SK-N-SH (cell line): Measurements from ENCODE around the gene PTPRJ. TPM values are rescaled to one million over a fixed set of nuclear protein-coding genes. Genes with fewer than 3 reads are reported as not detected.

Experiments used
- CTCF ChIA-PET: fragments of 300-600, 350-600 bp; formaldehyde crosslinking; extraction: SDS; loops from one replicate; lab custom pipeline; 2021; lab: Yijun Ruan, JAX
- POLR2A ChIA-PET: fragments of 350-600 bp; sonication (Branson Sonifier 250); formaldehyde crosslinking; extraction: SDS; loops from one replicate; lab custom pipeline; 2020; ENCODE audit warnings: antibody characterized with exemption, inconsistent platforms; lab: Yijun Ruan, JAX
- DNase-seq: peaks from one replicate; pipeline ENCODE4 v3.0.0; 2012
- H2AFZ ChIP-seq: fragments of 200-600 bp; sonication (generic); 2 replicates; pipeline ENCODE4 v1.8.1; 2016; ENCODE audit warnings: antibody characterized with exemption, mild to moderate bottlenecking, low read depth
- H3F3A ChIP-seq: fragments of 200-600 bp; sonication (generic); replicated peaks from 2 replicates; pipeline ENCODE3; 2016; ENCODE audit warnings: antibody characterized with exemption, mild to moderate bottlenecking; ENCODE audit not compliant: insufficient read depth
- H3K27ac ChIP-seq, 2 experiments: fragments of 200-500 bp in 1 of 2; fragments of 200-600 bp in 1 of 2; sonication (Bioruptor generic) in 1 of 2; sonication (generic), shearing (Covaris generic) in 1 of 2; 2 replicates each; pipeline versions ENCODE4 v1.5.1 to v1.6.1; 2014 to 2016; ENCODE audit warnings: low read depth in 2 of 2, inconsistent platforms in 1 of 2, low read length in 1 of 2, mild to moderate bottlenecking in 1 of 2, mixed read lengths in 1 of 2
- H3K27me3 ChIP-seq: fragments of 200-600 bp; sonication (generic), shearing (Covaris generic); 2 replicates; pipeline ENCODE4 v1.6.1; 2016; ENCODE audit warnings: mixed run types; ENCODE audit not compliant: insufficient read depth
- H3K36me3 ChIP-seq, 2 experiments: fragments of 200-500 bp in 1 of 2; fragments of 200-600 bp in 1 of 2; sonication (Bioruptor generic) in 1 of 2; sonication (generic) in 1 of 2; replicated peaks in 1 of 2; 2 replicates each; pipeline versions ENCODE3 to v1.5.1; 2014 to 2016; ENCODE audit warnings: low read length in 1 of 2, mild to moderate bottlenecking in 1 of 2; ENCODE audit not compliant: insufficient read depth in 2 of 2, control insufficient read depth in 1 of 2
- H3K4me1 ChIP-seq, 2 experiments: fragments of 200-500 bp in 1 of 2; fragments of 200-600 bp in 1 of 2; sonication (Bioruptor generic) in 1 of 2; sonication (generic), shearing (Covaris generic) in 1 of 2; 2 replicates each; pipeline versions ENCODE4 v1.5.1 to v1.6.1; 2014 to 2016; ENCODE audit warnings: low read depth in 1 of 2, low read length in 1 of 2, mixed run types in 1 of 2; ENCODE audit not compliant: insufficient read depth in 2 of 2, control insufficient read depth in 1 of 2
- H3K4me2 ChIP-seq: fragments of 200-600 bp; sonication (generic), shearing (Covaris generic); 2 replicates; pipeline ENCODE4 v1.6.1; 2017; ENCODE audit warnings: mixed run types
- H3K4me3 ChIP-seq, 2 experiments: fragments of 200-500 bp in 1 of 2; fragments of 200-600 bp in 1 of 2; sonication (Bioruptor generic) in 1 of 2; sonication (generic), shearing (Covaris generic) in 1 of 2; 2 replicates each; pipeline versions ENCODE4 v1.5.1 to v1.8.1; 2014 to 2016; ENCODE audit warnings: low read depth in 2 of 2, inconsistent platforms in 1 of 2, low read length in 1 of 2, mild to moderate bottlenecking in 1 of 2, mixed read lengths in 1 of 2, moderate library complexity in 1 of 2
- H3K79me2 ChIP-seq: fragments of 200-600 bp; sonication (generic); 2 replicates; pipeline ENCODE4 v1.8.1; 2017; ENCODE audit warnings: mild to moderate bottlenecking; ENCODE audit not compliant: insufficient read depth
- H3K9ac ChIP-seq: fragments of 200-600 bp; sonication (generic); 2 replicates; pipeline ENCODE4 v1.6.1; 2017; ENCODE audit warnings: mixed run types
- H3K9me2 ChIP-seq: fragments of 200-600 bp; sonication (generic); 2 replicates; pipeline ENCODE4 v1.6.1; 2017; ENCODE audit warnings: mixed run types
- H3K9me3 ChIP-seq: fragments of 200-600 bp; sonication (generic); 2 replicates; pipeline ENCODE4 v1.6.1; 2017; ENCODE audit warnings: mixed run types, mild to moderate bottlenecking, moderate library complexity
- H4K20me1 ChIP-seq: fragments of 200-600 bp; sonication (generic); 2 replicates; pipeline ENCODE4 v1.6.1; 2017; ENCODE audit warnings: mild to moderate bottlenecking, mixed run types; ENCODE audit not compliant: insufficient read depth
- EZH2phosphoT487 ChIP-seq: fragments of 200-600 bp; sonication (generic); IDR thresholded peaks from 2 replicates; pipeline ENCODE4 v1.6.1; 2017; ENCODE audit warnings: low read depth, mixed run types, mild to moderate bottlenecking, antibody characterized with exemption, moderate library complexity, borderline replicate concordance
- FOXJ3 ChIP-seq: sonication (generic); formaldehyde crosslinking; IDR thresholded peaks from 2 replicates; pipeline ENCODE4 v1.5.1; 2020; ENCODE audit warnings: mild to moderate bottlenecking, missing genetic modification reagents
- FOXM1 ChIP-seq: IDR thresholded peaks from 2 replicates; pipeline ENCODE4 v1.4.0; 2012; ENCODE audit warnings: low read depth, mild to moderate bottlenecking
- GATA2 ChIP-seq: sonication (generic); formaldehyde crosslinking; IDR thresholded peaks from 2 replicates; pipeline ENCODE4 v1.5.0; 2020; ENCODE audit warnings: mild to moderate bottlenecking, missing genetic modification reagents
- IRF3 ChIP-seq: fragments of 150-350 bp; IDR thresholded peaks from 2 replicates; pipeline ENCODE4 v1.6.1; 2016; ENCODE audit warnings: mild to moderate bottlenecking, low read depth, low read length
- MAX ChIP-seq: IDR thresholded peaks from 2 replicates; pipeline ENCODE4 v1.4.0; 2012; ENCODE audit warnings: low read depth
- MEF2A ChIP-seq: IDR thresholded peaks from 2 replicates; pipeline ENCODE4 v1.4.0; 2012; ENCODE audit warnings: low read depth, borderline replicate concordance
- NFIC ChIP-seq: IDR thresholded peaks from 2 replicates; pipeline ENCODE4 v1.4.0; 2012; ENCODE audit warnings: borderline replicate concordance
- NRF1 ChIP-seq: IDR thresholded peaks from 2 replicates; pipeline ENCODE4 v1.6.1; 2012; ENCODE audit warnings: low read depth, mild to moderate bottlenecking, low read length
- PBX3 ChIP-seq: IDR thresholded peaks from 2 replicates; pipeline ENCODE4; 2012
- POLR2AphosphoS5 ChIP-seq: IDR thresholded peaks from 2 replicates; pipeline ENCODE4 v1.6.1; 2012; ENCODE audit warnings: low read depth, low read length
- RCOR1 ChIP-seq: fragments of 150-350 bp; IDR thresholded peaks from 2 replicates; pipeline ENCODE4 v1.6.1; 2017; ENCODE audit warnings: antibody characterized with exemption, low read length
- REST ChIP-seq: IDR thresholded peaks from 2 replicates; pipeline ENCODE4 v1.6.1; 2012; ENCODE audit warnings: mild to moderate bottlenecking, low read depth, low read length, moderate library complexity
- RFX5 ChIP-seq: IDR thresholded peaks from 2 replicates; pipeline ENCODE4 v1.6.1; 2012; ENCODE audit warnings: mild to moderate bottlenecking, improper control_type of control experiment, low read length
- RXRA ChIP-seq: IDR thresholded peaks from 2 replicates; pipeline ENCODE4 v1.4.0; 2012; ENCODE audit warnings: low read depth, mild to moderate bottlenecking, borderline replicate concordance
- SMC3 ChIP-seq: IDR thresholded peaks from 2 replicates; pipeline ENCODE4 v1.6.1; 2012; ENCODE audit warnings: low read depth, low read length, improper control_type of control experiment
- TAF1 ChIP-seq: IDR thresholded peaks from 2 replicates; pipeline ENCODE4 v1.6.1; 2012; ENCODE audit warnings: low read depth, mild to moderate bottlenecking, low read length, moderate library complexity, borderline replicate concordance
- TCF12 ChIP-seq: IDR thresholded peaks from 2 replicates; pipeline ENCODE4 v1.4.0; 2012
- USF1 ChIP-seq: IDR thresholded peaks from 2 replicates; pipeline ENCODE4 v1.4.0; 2012; ENCODE audit warnings: low read depth, borderline replicate concordance
- YY1 ChIP-seq: IDR thresholded peaks from 2 replicates; pipeline ENCODE4 v1.4.0; 2012; ENCODE audit warnings: low read depth, mild to moderate bottlenecking
- ZBTB33 ChIP-seq: IDR thresholded peaks from 2 replicates; pipeline ENCODE4 v1.4.0; 2012; ENCODE audit warnings: low read depth, borderline replicate concordance
- WGBS: methylation state at CpG from one replicate; pipeline ENCODE4 v1.1.6; 2017; ENCODE audit warnings: low lambda C conversion rate; 5-methylcytosine and 5-hydroxymethylcytosine counted together
- polyA plus RNA-seq, 3 experiments: library from polyadenylated mRNA; depleted of rRNA; stranded (reverse); fragments of >200 nt; gene quantifications; 2 replicates each; pipeline ENCODE4 v1.2.3, GENCODE V29; 2012

Gene PTPRJ
- polyA plus RNA-seq, 1 of the 3 experiments (the other 2 are of a cell fraction) = 4.5 TPM

- TF ChIP-seq REST (no peak), TAF1 (no peak), GATA2 (CRISPR knock-in tag) (no peak), IRF3 (no peak), PBX3 (no peak), RXRA (no peak), TCF12 (no peak), NRF1 (no peak), RCOR1 (no peak)
These were observed 39.3 kb upstream of the PTPRJ start (continued) for GRCh38 chr11:47940904-47941649.

- Histone ChIP-seq H3K9me2 (no peaks in the 10 kb centered on the region), H3K36me3 (no peaks in the 10 kb centered on the region), H3K4me3 (no peak overlapping the region), H3K9me3 (no peaks in the 10 kb centered on the region), H3K27me3 (no peaks in the 10 kb centered on the region), H2AFZ (no peak overlapping the region), H3K27ac (no peak overlapping the region), H3K79me2 (no peaks in the 10 kb centered on the region), H3K4me1 (peaks cover 0 to 17% of the 10 kb centered on the region in 2 experiments; a peak in 1 of 4 replicates), H3F3A (peaks cover 44% of the 10 kb centered on the region), H3K9ac (no peak overlapping the region), H4K20me1 (no peaks in the 10 kb centered on the region), H3K4me2 (no peak overlapping the region)
- 83% methylated on average over 7 of the region's 7 CpGs for WGBS
- no peak for DNase-seq
- CTCF ChIA-PET = interaction anchor here (1.2 to 1.7 kb wide), 3 partner anchors 8 to 167 kb away, joined by 3 to 7 read pairs (median 5); no protein-coding TSS in a partner anchor
- POLR2A ChIA-PET = no interaction called here
- TF ChIP-seq NFIC (no peak), FOXM1 (no peak), RFX5 (no peak), POLR2AphosphoS5 (no peak), USF1 (no peak), EZH2phosphoT487 (no peak), GATA2 (CRISPR knock-in tag) (no peak), MAX (no peak), MEF2A (no peak), RCOR1 (no peak), NRF1 (no peak), ZBTB33 (no peak), SMC3 (no peak), YY1 (no peak), FOXJ3 (CRISPR knock-in tag) (no peak), RXRA (no peak)
These were observed 38.3 kb upstream of the PTPRJ start for GRCh38 chr11:47941907-47942558.
